NK-92 treated with Interleukin-12 subunit alpha and Interleukin-12 subunit beta, amount 100 ng/mL, for 24 hours (cell line): ENCODE measurements around the gene ILK.

ENCODE experiments used
- DNase-seq: peaks from one replicate; lab custom pipeline; 2025; lab: John Stamatoyannopoulos, UW

ILK gene

DNA sequence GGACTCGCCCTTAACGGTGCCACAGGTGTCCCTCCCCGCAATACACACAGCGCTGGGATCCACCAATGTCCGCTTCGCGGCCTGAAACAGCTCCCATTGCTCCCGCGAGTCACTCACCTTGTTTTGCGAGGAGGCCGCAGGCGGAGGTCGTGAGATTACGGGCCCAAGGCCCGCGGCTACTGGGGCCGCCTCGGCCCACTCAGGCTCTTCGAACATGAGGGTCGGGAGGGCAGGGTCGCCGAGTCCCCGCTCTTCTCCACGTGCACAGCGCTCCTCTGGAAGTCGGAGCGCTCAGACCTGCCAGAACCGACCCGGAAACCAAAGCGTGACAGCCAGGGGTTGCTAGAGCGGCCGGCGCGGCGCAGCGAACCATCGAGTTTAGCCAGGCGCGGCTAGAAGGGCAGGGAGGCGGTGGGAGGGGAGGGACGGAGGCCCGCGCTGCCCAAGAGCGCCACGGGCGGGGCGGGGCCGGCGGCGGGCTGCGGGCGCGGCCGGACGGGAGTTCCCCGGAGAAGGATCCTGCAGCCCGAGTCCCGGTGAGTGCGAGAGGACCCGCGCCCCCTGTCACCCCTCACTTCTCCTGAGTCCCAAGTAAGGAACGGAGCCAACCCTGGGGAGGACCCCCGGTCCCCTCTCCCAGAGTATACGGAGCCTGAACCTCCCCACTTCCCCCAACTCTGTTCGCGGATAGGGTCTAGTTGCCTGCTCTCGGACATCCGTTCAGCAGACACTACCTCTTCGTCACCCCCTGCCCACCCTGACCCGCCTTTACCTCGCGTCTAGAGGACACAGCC, at the start of gene ILK, which contains the start of gene RRP8:
ILK (plus strand) TSS at position 488 of the 794 bp plus-strand sequence. CDS start 498 bp downstream, outside the sequence.
RRP8 (minus strand) TSS at position 330 of the 794 bp plus-strand sequence; CDS start at position 216, 114 bp downstream.
- peak; percentile 81 for DNase-seq

DNA sequence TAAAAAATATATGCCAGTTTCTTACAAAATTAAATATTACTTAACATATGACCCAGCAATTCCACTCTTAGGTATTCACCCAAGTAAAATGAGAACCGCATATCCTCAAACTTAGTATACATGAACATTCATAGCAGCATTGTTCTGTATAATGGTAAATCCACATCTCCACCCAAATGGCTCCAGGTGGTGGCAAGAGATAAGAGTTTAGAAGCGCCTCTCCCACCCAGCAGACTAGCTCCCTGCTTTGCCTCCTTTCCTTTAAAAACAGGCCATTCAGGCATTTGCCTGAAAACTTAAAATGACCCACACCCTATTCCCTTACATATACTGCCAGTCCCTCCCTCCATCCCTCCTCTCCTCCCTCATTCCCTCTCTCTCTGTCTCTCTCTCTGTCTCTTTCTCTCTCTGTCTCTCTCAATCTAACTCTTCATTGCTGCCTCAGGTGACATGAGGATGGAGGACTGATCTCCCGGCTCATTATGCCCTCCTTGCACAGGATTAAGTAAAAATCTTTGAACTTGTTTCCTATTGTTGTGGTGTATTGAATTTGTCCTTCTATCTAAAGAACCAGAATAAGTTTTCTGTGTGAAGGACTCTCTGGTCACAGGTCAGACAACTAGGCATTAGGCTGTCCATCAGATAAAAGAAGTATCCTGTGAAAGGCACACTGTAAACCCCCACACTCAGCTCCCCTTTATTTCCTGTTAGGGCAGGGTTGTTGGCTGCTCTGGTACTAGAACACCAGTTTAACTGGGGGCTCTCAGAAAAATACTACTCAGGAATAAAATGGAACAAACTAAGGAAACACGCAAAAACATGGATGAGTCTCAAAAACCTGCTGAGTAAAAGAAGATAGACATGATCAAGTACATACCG, 48.5 kb upstream of the ILK start:
- DNase-seq: no peak

DNA sequence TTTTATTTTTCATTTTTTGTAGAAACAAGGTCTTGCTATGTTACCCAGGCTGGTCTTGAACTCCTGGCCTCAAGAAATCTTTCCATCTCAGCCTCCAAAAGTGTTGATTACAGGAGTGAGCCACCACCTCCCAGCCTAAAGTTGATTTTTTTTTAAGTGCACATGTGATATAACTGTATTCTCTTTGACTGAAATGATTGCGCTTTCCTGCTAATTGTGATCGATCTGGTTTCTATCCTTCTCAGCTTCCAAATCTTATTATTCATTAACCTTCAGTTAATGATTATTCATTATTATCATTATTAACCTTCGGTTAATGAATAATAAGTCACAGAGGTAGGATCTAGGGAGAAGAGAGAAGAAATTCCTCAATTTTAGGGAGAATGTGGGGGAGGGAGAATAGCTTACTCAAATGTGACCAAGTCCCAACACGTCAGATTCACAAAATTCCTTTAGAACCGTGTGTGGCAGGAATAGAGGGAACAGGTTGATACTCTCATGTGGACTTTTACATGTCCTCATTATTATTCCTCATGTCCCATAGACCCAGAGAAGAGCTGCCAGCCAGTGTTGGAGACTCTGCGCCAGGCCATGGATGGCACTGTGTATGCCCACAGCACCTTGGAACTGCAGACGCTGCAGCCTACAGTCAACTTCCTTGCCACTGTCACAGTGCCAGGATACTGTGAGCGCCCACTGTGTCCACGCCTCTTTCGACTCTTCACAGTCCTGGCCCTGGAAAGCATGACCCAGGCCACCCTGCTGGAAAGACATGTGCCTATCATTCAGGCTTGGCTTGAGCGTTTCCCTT, 47.2 kb upstream of the ILK start:
- no peak for DNase-seq

DNA sequence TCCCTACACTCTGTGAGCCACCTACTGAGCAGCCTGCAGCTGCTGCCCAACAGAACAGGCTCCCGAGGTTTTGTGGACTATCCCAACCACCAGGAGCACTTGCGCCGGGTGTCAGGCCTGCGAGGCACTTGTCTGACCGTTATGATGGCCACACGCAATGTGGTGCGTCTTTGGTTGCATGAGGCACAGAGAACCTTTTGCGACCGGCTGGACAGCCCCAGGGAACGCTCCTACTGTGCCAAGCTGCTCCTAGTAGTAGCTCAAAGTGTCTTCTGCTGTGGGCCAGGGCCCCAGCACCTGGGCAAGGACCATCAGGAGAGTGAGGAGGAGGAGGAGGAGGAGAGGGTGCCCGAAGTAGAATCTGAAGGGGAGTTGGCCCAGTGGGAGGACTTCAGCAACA, 46.5 kb upstream of the ILK start:
- no peak for DNase-seq

- no peak for DNase-seq
Measured at GRCh38 chr11:6557761-6558674, 45.6 kb upstream of the ILK start.

DNA sequence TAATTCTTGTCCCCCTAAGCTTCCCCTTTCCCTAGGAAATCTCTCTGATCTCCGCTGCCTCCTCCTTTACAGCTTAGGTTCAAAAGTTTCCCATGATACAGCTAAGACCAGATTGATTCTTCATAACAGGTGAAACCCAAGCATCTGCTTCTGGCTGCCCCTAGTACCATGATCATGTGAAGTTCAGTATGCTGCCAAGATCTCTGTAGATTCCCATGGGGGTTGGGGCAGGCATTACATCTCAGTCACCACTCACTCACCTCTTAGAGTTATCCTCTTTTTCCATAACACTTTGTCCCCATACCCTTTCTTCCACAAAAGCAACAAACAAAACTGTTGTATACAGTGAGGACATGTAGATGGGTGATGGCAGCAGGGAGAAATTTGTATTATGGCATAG, 44.2 kb upstream of the ILK start:
- no peak for DNase-seq

- DNase-seq: no peak
Measured at GRCh38 chr11:6561288-6561687, 42.3 kb upstream of the ILK start.

- DNase-seq: no peak
Measured at GRCh38 chr11:6563121-6563619, 40.4 kb upstream of the ILK start.

DNA sequence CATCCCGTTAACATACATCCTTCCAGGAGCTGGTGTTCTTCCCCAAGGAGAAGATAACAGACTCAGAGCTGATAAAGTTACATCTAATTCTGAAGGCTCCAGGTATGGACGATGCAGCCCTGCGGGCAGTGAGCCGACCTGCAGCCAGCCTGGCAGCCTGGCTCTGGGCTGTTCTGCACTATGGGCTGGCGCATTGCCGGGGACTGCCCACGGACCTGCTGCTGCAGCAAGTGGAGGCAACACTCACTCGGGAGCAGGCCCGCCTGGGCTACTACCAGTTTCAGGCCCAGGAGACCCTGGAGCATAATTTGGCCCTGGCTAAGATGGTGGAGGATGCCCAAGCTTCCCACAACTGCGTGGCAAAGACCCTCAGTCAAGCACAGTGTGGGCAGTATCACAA, 39.9 kb upstream of the ILK start:
- no peak for DNase-seq

GRCh38 chr11:6565325-6565724, 38.2 kb upstream of the ILK start:
- DNase-seq: no peak

- no peak for DNase-seq
Measured at GRCh38 chr11:6565988-6566703, 37.4 kb upstream of the ILK start.

GRCh38 chr11:6566704-6567370, 36.7 kb upstream of the ILK start:
- DNase-seq: no peak

- DNase-seq: no peak
Measured at GRCh38 chr11:6567371-6567745, 36.2 kb upstream of the ILK start.

DNA sequence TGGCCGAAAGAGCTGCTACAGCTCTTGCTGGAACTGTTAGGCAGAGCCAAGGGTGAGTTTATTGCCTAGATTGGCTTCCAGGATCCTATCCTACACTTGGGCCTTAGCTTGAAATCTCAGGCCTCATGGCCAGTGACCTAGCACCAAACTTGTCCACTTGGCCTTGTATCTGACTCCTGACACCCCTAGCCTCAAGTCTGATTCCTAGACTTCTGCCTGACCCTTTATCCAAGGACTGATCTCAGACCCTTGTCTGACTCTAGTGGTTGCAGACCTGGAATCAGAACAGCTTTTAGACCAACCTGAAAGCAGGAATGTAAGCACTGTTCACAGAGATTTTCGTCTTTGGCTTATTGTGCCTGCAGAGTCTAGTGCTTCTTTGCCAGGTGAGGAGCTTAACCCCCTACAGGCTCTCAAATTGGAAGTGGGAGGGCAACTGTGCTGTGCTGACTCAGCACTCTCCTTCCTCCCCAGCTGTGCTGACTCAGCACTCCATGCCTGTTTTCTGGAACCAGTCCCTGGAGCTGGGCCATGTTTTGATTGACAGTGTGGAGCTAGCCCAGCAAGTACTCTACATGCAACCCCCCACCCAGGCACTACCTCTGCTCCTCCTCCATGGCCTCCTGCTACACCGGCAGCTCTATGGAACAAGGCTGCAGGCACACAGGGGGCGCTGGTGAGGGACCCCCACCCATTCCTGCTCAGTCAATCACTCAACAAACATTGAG, 35.2 kb upstream of the ILK start:
- no peak for DNase-seq

DNA sequence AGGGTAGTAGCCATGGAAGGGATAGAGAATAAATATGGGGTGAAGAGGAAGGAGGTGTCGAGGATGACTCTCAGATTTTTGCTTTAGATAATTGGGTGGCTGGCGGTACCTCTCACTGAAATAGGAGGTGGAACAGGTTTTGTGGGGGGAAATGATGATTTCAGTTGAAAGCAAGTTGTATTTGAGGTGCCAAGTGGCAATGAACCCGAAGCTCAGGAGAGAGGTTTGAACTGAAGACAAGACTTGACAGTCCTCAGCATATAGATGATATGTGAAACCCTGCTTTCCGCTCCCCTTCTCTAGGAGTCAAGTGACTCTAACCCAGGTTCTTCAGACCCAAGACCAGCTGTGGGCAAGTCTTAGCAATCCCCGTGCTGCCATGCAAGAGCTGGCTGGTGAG, 33.9 kb upstream of the ILK start:
- no peak for DNase-seq

DNA sequence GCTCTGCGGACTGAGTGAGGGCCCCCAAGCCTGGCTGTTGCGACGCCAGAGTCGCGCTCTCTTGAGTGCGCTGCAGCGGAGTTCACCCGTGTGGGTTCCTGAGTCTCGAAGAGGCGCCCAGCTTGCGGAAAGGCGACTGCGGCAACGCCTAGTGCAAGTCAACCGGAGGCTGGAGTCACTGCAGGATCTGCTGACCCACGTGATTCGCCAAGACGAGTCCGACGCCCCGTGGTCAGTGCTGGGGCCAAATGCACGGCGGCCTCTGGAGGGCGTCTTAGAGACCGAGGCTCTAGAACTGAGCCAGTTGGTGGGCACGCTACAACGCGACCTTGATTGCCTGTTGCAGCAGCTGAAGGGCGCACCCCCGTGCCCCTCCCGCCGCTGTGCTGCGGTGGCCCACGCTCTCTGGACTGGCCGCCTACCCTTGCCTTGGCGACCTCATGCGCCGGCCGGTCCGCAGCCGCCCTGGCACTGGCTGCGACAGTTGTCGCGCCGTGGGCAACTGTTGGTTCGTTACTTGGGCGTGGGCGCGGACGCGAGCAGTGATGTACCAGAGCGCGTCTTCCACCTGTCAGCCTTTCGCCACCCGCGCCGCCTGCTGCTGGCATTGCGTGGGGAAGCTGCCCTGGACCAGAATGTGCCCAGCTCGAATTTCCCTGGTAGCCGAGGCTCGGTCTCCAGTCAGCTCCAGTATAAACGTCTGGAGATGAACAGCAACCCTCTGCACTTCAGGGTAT, 32.7 kb upstream of the ILK start:
- no peak for DNase-seq

GRCh38 chr11:6571434-6572008, 32.1 kb upstream of the ILK start:
- DNase-seq: no peak

GRCh38 chr11:6572215-6572614, 31.4 kb upstream of the ILK start:
- DNase-seq: no peak
